Kidney epithelial cell (primary cell): ENCODE results near the gene TAPBPL. TPM values are rescaled to one million over a fixed set of nuclear protein-coding genes. Genes with fewer than 3 reads are reported as not detected.

Source experiments
- DNase-seq: peaks from one replicate; pipeline ENCODE4 v3.0.0-alpha.2; 2010; ENCODE audit warnings: low read depth
- H3K27me3 ChIP-seq: 2 replicates; pipeline ENCODE4 v1.6.0; 2011; ENCODE audit warnings: low read length; ENCODE audit not compliant: control insufficient read depth, insufficient read depth
- H3K36me3 ChIP-seq: 2 replicates; pipeline ENCODE4 v1.5.1; 2011; ENCODE audit warnings: low read length; ENCODE audit not compliant: control insufficient read depth, insufficient read depth
- H3K4me3 ChIP-seq: 2 replicates; pipeline ENCODE4 v1.5.1; 2011; ENCODE audit warnings: low read depth, mild to moderate bottlenecking, control low read depth, low read length
- CTCF ChIP-seq: IDR thresholded peaks from 2 replicates; pipeline ENCODE4 v1.5.1; 2011; ENCODE audit warnings: mild to moderate bottlenecking, moderate library complexity, low read length, control low read depth, inconsistent platforms; ENCODE audit not compliant: insufficient read depth, poor library complexity, severe bottlenecking
- total RNA-seq: library from RNA; depleted of rRNA; stranded (reverse); fragments of >200 nt; gene quantifications from 2 replicates; pipeline ENCODE4 v1.2.3, GENCODE V29; 2015

TAPBPL gene
- 14.4 and 18.9 TPM in 2 replicates for total RNA-seq

DNA sequence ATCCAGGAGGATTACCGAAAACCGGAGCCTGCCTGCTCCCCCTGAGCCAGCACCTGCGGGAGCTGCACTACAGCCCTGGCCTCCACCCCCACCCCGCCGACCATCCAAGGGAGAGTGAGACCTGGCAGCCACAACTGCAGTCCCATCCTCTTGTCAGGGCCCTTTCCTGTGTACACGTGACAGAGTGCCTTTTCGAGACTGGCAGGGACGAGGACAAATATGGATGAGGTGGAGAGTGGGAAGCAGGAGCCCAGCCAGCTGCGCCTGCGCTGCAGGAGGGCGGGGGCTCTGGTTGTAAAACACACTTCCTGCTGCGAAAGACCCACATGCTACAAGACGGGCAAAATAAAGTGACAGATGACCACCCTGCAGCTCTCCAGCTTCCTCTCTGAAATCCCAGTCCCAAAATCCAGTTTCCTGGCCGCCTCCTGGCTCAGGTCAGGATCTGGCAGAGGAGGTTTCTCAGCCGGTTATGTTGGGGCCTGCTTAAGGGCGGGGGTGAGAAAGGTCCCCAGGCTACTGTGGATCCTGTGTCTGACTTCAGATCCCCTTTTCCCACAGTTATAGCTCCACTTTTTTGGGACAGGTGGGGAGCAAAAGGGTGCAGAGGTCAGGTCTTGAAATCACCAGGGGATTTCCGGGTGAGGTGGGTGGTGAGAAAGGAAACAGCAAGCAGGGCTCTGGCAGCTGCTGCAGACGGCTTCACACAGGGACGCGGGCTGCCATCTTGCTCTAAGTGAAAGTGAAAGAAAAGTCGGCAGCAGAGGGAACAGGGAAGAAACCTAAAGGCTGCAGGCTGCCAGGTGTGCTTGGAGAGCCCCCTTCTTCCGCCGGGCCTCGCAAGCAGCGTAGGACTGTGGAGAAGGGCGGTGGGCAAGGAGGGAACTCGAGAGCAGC is at the start of gene TAPBPL:
TAPBPL (plus strand) TSS at position 695 of the 897 bp plus-strand sequence. CDS start 207 bp downstream, outside the sequence.
- Histone ChIP-seq H3K27me3 (no peaks in the 10 kb centered on the region), H3K4me3 (peak within 1 kb of the TSS; percentile 62), H3K36me3 (no peaks in the 10 kb centered on the region)
- DNase-seq = peak; percentile 65
- TF ChIP-seq CTCF = no peak

DNA sequence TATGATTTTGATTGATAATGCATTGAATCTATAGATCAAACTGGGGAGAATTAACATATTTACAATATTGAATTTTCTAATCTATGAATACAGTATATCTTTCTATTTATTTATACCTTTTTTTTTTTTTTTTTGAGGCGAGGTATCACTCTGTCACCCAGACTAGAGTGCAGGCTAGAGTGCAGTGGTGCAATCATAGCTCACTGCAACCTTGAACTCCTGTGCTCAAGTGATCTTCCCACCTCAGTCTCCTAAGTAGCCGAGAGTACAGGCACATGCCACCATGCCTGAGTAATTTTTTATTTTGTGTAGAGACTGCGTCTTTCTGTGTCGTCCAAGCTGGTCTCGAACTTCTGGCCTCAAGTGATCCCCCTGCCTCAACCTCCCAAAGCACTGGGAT is 47.5 kb upstream of the TAPBPL start:
- Histone ChIP-seq H3K27me3 (no peaks in the 10 kb centered on the region), H3K36me3 (no peaks in the 10 kb centered on the region), H3K4me3 (no peak overlapping the region)
- TF ChIP-seq CTCF = no peak
- no peak for DNase-seq

- no peak for DNase-seq
- Histone ChIP-seq H3K4me3 (no peak overlapping the region), H3K27me3 (no peaks in the 10 kb centered on the region), H3K36me3 (no peaks in the 10 kb centered on the region)
- no peak for TF ChIP-seq CTCF
Observed at GRCh38 chr12:6405963-6406362, 45.9 kb upstream of the TAPBPL start.

- no peak overlapping the region for H3K4me3 ChIP-seq
- no peak for TF ChIP-seq CTCF
- no peaks in the 10 kb centered on the region for H3K36me3 ChIP-seq
- no peaks in the 10 kb centered on the region for H3K27me3 ChIP-seq
- DNase-seq = no peak
Observed at GRCh38 chr12:6407236-6407954, 44.4 kb upstream of the TAPBPL start.

DNA sequence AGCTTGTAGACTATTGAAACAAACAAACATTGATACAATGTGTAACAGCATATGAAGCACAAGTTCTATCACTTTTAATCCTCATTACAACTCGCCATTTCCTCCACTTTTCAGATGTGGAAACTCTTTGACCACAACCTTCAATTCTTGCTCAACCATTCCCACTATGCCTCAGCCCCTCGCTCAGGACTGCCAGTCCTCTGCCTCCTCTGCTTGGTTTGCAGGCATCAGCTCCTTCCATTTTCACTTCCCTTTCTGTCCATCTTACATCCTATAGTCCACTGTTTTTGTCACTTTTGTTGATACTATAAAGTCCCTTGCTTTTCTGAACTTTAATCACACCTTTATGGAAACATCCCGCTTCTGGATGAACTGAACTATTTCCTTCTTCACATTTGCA is 35.2 kb upstream of the TAPBPL start:
- no peak for DNase-seq
- no peak for TF ChIP-seq CTCF
- Histone ChIP-seq H3K4me3 (no peak overlapping the region), H3K36me3 (no peaks in the 10 kb centered on the region), H3K27me3 (no peaks in the 10 kb centered on the region)
